ENCODE measurements around the gene ASB5.

Gene ASB5

GRCh38 chr4:176205299-176205698 is 63.7 kb downstream of the ASB5 start:
- H3K4me3 Mint-ChIP-seq, result no peak overlapping the region
- TF ChIP-seq, protein P1, sequence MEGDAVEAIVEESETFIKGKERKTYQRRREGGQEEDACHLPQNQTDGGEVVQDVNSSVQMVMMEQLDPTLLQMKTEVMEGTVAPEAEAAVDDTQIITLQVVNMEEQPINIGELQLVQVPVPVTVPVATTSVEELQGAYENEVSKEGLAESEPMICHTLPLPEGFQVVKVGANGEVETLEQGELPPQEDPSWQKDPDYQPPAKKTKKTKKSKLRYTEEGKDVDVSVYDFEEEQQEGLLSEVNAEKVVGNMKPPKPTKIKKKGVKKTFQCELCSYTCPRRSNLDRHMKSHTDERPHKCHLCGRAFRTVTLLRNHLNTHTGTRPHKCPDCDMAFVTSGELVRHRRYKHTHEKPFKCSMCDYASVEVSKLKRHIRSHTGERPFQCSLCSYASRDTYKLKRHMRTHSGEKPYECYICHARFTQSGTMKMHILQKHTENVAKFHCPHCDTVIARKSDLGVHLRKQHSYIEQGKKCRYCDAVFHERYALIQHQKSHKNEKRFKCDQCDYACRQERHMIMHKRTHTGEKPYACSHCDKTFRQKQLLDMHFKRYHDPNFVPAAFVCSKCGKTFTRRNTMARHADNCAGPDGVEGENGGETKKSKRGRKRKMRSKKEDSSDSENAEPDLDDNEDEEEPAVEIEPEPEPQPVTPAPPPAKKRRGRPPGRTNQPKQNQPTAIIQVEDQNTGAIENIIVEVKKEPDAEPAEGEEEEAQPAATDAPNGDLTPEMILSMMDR (IDR thresholded peaks at IDR 0.05), result no peak
- peaks cover 10% of the 10 kb centered on the region for H3K4me1 Mint-ChIP-seq
- no peak overlapping the region for H3K27ac Mint-ChIP-seq
- H3K9me3 Mint-ChIP-seq, result no peaks in the 10 kb centered on the region
- H3K27me3 Mint-ChIP-seq (ENCODE audit: low read depth, poor library complexity), result peaks cover 2% of the 10 kb centered on the region
- no peaks in the 10 kb centered on the region for H3K36me3 Mint-ChIP-seq (ENCODE audit: low read depth)
- DNase-seq, result no peak

DNA sequence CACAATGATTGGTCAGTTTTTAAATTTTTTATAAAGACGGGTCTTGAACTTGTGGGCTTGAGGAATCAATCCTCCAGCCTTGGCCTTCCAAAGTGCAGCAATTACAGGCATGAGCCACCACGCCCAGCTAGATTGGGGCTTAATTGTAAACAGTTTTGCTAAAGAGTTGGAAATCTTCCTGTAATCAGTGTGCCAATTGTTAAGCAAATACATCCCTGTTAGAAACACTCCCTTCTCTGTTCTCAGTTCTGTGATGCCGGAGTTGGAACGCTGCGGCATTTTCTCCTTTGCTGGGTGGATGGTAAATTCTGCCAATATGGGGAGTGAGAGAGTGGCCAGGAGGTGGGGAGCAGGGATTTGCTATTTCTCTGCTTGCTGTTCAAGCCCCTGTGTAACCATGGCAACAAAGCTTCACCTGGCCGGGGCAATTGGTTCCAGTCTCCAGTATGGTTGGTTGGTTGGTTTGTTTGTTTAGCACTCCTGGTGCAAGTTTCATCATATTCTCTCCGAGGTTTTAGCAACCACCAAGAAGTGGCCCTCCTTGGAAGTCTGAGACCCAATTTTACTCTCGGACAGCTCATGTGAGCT is 70.6 kb downstream of the ASB5 start:
- no peaks in the 10 kb centered on the region for H3K36me3 Mint-ChIP-seq (ENCODE audit: low read depth)
- no peak overlapping the region for H3K4me3 Mint-ChIP-seq
- H3K27ac Mint-ChIP-seq, result no peak overlapping the region
- TF ChIP-seq, protein P1 (IDR thresholded peaks at IDR 0.05), result no peak
- peaks cover 11% of the 10 kb centered on the region for H3K27me3 Mint-ChIP-seq (ENCODE audit: low read depth, poor library complexity)
- no peak for DNase-seq
- H3K4me1 Mint-ChIP-seq, result peaks cover 12% of the 10 kb centered on the region
- no peaks in the 10 kb centered on the region for H3K9me3 Mint-ChIP-seq

- H3K27ac Mint-ChIP-seq, result peak within 1 kb of the TSS; percentile 96
- H3K4me1 Mint-ChIP-seq, result peaks cover 12% of the 10 kb centered on the region
- no peaks in the 10 kb centered on the region for H3K36me3 Mint-ChIP-seq (ENCODE audit: low read depth)
- TF ChIP-seq, protein P1 (IDR thresholded peaks at IDR 0.05), result no peak
- H3K4me3 Mint-ChIP-seq, result peak within 1 kb of the TSS; percentile 90
- no peaks in the 10 kb centered on the region for H3K9me3 Mint-ChIP-seq
- DNase-seq, result peak; percentile 96
- peaks cover 11% of the 10 kb centered on the region for H3K27me3 Mint-ChIP-seq (ENCODE audit: low read depth, poor library complexity)
These were observed 73.6 kb downstream of the ASB5 start, which contains the start of gene SPATA4 for GRCh38 chr4:176195184-176195978. Gene SPATA4, minus strand, starts transcription at chr4:176195585. Its CDS starts 23 bp downstream, at chr4:176195562.

DNA sequence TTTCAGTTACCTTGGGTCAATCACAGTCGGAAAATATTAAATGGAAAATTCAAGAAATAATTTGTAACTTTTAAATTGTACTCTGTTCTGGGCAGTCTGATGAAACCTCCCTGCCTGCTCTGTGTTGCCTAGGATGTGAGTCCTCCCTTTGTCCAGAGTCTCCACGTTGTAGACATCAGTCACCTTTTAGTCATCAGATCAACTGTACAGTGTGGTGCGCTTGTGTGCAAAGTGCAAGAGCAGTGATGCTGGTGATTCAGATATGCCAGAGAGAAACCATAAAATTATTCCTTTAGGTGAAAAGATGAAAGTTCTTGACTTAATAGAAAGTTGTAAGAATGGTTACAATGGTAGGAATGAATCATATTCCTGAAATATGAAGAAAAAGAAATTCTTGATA is 75.1 kb downstream of the ASB5 start:
- TF ChIP-seq, protein P1 (IDR thresholded peaks at IDR 0.05), result no peak

DNA sequence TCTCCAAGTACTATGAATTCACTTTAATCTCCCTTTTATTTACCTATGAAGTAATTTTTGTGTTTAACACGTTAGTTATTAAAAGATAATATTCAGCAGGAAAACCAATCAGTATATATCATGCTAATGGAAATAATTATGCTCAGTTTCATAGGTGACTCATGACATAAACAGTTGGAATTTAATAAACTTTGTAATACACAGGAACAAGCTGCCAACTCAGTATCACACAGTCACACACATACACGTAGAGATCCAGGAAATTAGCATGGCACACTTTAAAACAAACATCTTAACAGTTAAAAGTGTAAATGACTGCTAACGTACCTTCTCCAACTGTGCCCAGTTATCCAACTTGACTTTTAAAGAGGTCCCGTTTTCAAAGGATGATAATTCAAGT is 75.9 kb downstream of the ASB5 start:
- TF ChIP-seq, protein P1 (IDR thresholded peaks at IDR 0.05), result no peak
- no peaks in the 10 kb centered on the region for H3K36me3 Mint-ChIP-seq (ENCODE audit: low read depth)
- no peak overlapping the region for H3K4me3 Mint-ChIP-seq
- no peak for DNase-seq
- no peak overlapping the region for H3K27ac Mint-ChIP-seq
- peaks cover 11% of the 10 kb centered on the region for H3K27me3 Mint-ChIP-seq (ENCODE audit: low read depth, poor library complexity)
- no peaks in the 10 kb centered on the region for H3K9me3 Mint-ChIP-seq
- H3K4me1 Mint-ChIP-seq, result peaks cover 19% of the 10 kb centered on the region

More for the DNA sequence above, 75.1 kb downstream of the ASB5 start:
- H3K9me3 Mint-ChIP-seq, result no peaks in the 10 kb centered on the region
- peaks cover 19% of the 10 kb centered on the region for H3K4me1 Mint-ChIP-seq
- DNase-seq, result no peak
- H3K36me3 Mint-ChIP-seq (ENCODE audit: low read depth), result no peaks in the 10 kb centered on the region
- H3K27ac Mint-ChIP-seq, result no peak overlapping the region
- H3K27me3 Mint-ChIP-seq (ENCODE audit: low read depth, poor library complexity), result peaks cover 11% of the 10 kb centered on the region
- no peak overlapping the region for H3K4me3 Mint-ChIP-seq

All from nephron progenitor cell (in vitro differentiated cells).